H54 (cell line): ENCODE measurements around the gene ITGAD.
"Not testable (repeated sequence)": the region's sequence is repeated elsewhere in the genome, so short reads cannot be mapped to it uniquely, and the experiment has no call there.

Source experiments
- DNase-seq: peaks from one replicate; pipeline ENCODE4 v3.0.0; 2011; ENCODE audit warnings: low spot score, mixed read lengths; ENCODE audit not compliant: insufficient read length
- FAIRE-seq: peaks from 3 replicates; lab custom pipeline; 2011; peaks lifted over from hg19 to GRCh38; lab: Jason Lieb, UNC
- POLR2A ChIP-seq: IDR thresholded peaks from 2 replicates; pipeline ENCODE4 v1.6.1; 2011; ENCODE audit warnings: low read depth, mild to moderate bottlenecking, low read length

Gene ITGAD

DNA sequence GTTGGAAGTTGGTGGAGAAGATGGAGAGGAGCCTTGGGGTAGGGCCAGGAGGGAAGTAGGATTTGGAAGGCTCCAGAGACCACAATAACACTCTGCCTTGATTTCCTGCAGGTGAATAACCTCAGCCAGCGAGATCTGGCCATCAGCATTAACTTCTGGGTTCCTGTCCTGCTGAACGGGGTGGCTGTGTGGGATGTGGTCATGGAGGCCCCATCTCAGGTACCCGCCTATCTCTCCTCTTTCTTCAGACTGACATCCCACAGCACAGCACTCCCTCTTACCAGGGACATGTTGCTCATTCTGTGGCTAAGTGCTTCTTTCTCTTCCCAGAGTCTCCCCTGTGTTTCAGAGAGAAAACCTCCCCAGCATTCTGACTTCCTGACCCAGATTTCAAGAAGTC, 30.1 kb downstream of the ITGAD start:
- FAIRE-seq (no peak), DNase-seq (no peak)
- TF ChIP-seq POLR2A = no peak

GRCh38 chr16:31423801-31424200, 30.7 kb downstream of the ITGAD start:
- no peak for TF ChIP-seq POLR2A
- no peak for FAIRE-seq

GRCh38 chr16:31427441-31428278, 34.5 kb downstream of the ITGAD start:
- FAIRE-seq (no peak), DNase-seq (no peak)
- TF ChIP-seq POLR2A = no peak

More at GRCh38 chr16:31423801-31424200, 30.7 kb downstream of the ITGAD start:
- no peak for DNase-seq

DNA sequence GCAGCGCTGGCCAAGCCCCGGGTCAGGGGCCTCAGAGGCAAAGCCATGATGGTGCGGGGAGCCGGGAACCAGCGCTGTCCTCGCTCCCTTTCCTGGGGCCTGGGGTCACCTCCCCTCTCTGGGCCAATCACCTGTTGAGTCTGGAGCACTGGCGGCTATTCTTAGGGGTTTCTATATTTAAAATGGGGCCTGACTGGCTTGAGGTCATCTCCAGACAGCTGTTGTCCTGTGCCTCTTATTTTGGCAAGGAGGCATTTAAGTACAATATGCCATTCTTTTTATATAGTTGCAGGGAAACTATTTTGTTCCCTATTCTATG, 35.1 kb downstream of the ITGAD start, which contains the start of gene COX6A2:
COX6A2 (minus strand) TSS at position 82 of the 319 bp plus-strand sequence; CDS start at position 47, 35 bp downstream.
- FAIRE-seq (no peak), DNase-seq (no peak)
- TF ChIP-seq POLR2A = no peak

- no peak for TF ChIP-seq POLR2A
- FAIRE-seq (no peak), DNase-seq (no peak)
These were observed 35.6 kb downstream of the ITGAD start for GRCh38 chr16:31428638-31429247.

- no peak for TF ChIP-seq POLR2A
- DNase-seq (no peak), FAIRE-seq (no peak)
These were observed 36.2 kb downstream of the ITGAD start for GRCh38 chr16:31429314-31429713.

DNA sequence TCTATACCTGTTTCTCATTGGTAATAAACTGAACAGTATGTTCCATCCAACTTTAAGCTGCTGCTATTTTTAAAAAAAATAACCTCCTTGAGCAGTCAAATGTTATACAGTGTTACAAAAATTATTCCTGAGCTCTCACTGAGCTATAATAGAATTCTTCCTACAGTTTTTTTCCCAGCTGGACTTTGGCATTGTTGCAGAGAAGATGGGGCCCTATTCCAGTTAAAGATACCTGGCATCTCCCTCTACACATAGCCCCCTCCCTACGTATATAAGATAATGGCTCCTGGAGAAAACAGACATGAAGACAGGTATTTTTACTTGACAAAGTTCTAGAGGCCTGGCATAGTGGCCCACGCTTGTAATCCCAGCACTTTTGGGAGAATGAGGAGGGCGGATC, 36.7 kb downstream of the ITGAD start:
- FAIRE-seq = no peak
- TF ChIP-seq POLR2A = no peak
- DNase-seq = no peak

DNA sequence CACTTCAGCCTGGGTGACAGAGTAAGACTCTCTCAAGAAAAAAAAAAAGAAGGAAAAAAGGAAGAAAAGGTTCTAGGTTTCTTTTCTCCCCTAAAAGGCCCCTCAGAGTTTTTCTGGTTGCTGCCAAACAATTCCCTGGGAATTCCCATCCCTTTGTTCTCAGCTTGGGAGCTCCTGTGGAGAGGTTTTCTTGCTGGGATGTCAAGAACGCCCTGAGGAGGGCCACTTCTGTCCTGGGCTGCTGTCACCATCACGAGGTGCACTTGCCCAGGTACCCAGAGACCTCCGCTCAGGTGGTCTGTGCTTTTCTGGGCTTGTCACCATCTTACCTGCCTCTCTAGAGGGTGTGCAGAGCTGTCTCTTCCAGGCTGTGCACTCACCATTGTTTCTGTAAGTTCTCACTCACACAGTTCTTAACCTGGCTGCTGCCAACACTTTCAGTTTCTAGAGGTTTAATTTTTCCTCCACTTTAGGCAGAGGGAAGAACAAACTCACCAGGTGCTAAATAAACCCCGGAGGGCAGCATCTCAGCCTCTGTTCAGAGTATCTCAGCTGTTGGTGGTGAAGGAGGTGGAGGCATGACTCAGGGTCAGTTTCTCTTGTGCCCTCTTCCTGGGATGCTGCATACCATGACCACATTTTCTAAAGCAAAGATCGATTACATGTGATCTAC, 37.4 kb downstream of the ITGAD start:
- no peak for TF ChIP-seq POLR2A
- FAIRE-seq = no peak
- DNase-seq = no peak

GRCh38 chr16:31435341-31436220, 42.4 kb downstream of the ITGAD start:
- DNase-seq (no peak), FAIRE-seq (no peak)
- TF ChIP-seq POLR2A = no peak

DNA sequence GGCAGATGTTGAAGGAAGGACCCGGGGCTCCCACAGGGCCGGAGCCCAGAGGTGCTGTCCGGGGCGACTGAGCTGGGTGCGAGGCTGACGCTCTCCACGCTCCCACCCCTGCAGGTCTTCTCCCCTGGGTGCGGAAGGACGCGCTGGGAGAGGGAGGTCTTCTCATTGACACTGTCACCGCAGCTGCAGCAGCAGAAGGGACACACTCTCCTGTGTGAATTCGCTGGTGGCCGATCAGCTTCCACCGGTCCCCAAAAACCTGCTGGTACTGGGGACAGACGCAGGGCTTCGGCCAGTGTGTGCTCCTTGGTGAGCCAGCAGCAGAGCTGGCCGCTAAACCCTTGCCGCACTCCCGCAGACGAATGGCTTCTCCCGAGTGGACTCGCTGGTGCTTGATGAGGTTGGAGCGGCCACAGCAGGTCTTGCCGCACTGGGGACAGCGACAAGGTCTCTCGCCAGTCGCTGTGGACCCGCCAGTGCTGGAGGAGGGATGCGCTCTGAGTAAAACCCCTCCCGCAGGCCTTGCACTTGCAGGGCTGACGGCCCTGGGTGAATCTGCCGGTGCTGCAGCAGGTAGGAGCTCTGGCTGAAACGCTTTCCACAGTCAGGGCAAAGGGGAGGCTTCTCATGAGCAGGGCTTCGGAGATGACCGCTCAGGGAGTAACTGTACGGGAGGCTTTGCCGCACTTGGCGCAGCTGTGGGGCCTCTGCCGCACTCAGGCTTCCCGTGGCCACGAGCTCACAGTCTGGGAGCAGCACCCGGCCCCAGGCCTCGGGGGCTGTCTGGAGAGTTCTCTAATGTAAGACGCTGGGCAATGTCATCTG, 43.3 kb downstream of the ITGAD start:
- no peak for TF ChIP-seq POLR2A
- DNase-seq (no peak), FAIRE-seq (no peak)

DNA sequence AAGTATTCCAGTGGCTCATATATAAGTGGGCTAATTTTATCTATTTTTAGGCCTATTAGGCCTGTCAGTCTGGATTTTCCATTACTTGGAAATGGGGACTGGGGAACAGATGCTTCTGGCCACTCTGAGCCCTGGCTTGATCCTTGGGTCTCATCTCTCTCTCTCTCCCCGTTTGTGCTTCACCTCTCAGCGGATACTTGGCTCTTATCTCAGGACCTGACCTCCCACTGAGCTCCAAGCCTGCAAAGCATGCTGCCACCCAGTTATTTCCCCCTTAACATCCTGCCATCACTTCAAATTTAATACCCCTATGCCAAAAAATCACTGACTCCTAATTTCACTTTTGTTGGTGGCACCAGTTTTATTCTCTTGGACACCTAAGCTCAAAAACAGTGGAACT, 45.3 kb downstream of the ITGAD start:
- DNase-seq (no peak), FAIRE-seq (no peak)
- TF ChIP-seq POLR2A = no peak

DNA sequence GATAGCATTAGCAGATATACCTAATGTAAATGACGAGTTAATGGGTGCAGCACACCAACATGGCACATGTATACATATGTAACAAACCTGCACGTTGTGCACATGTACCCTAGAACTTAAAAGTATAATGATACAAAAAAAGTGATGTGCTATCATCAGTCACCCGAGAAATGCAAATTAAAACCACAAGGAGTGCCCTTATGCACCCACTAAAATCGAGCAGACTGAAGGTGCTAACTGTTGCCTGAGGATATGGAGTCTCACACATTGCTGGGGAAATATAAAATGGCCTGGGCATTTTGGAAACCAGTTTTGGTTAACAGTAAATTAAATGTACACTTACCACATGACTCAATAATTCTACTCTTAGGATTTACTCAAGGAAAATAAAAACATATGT, 45.9 kb downstream of the ITGAD start:
- not testable (repeated sequence) for FAIRE-seq, DNase-seq

DNA sequence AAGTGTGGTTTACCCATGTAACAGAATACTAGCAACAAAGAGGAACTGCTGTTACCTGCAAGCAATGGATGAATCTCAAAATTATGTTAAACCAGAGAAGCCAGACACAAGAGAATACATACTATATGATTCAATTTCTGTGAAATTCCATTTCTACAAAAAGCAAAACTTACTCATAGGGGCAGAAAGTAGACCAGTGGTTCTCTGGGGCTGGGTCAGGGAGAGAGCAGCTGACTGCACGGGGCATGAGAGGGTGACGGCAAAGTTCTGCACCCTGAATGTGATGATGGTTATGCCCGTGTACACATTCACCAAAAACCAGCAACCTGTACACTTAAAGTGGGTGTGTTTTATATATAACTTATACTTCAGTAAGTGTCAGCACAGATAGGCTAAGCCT, 46.4 kb downstream of the ITGAD start:
- DNase-seq = no peak
- no peak for FAIRE-seq
- TF ChIP-seq POLR2A = no peak
